Neural cell (in vitro differentiated cells): Measurements from ENCODE around the gene ZNF23. TPM values are rescaled to one million over a fixed set of nuclear protein-coding genes. Genes with fewer than 3 reads are reported as not detected.
A peak's percentile ranks its signal among the peaks of the same experiment; 100 is the strongest.

Experiments
- H2AFZ ChIP-seq: fragments of 200-600, 300-800 bp; sonication (generic), shearing (Covaris generic); 2 replicates; pipeline ENCODE4 v1.6.0; 2014; ENCODE audit warnings: low read depth, mild to moderate bottlenecking, antibody characterized with exemption, low read length, moderate library complexity
- H3F3A ChIP-seq: fragments of 200-600 bp; shearing (Covaris generic); 2 replicates; pipeline ENCODE4 v1.6.1; 2016; ENCODE audit warnings: mild to moderate bottlenecking, moderate library complexity, mixed read lengths, antibody characterized with exemption, low read length; ENCODE audit not compliant: insufficient read depth, poor library complexity, severe bottlenecking
- H3K27ac ChIP-seq: fragments of 200-600, 300-800 bp; sonication (generic), shearing (Covaris generic); 2 replicates; pipeline ENCODE4 v1.5.1; 2014; ENCODE audit warnings: mild to moderate bottlenecking, low read length, moderate library complexity
- H3K27me3 ChIP-seq: fragments of 300-800, 200-600 bp; sonication (generic), shearing (Covaris generic); 2 replicates; pipeline ENCODE4 v1.6.0; 2014; ENCODE audit warnings: mild to moderate bottlenecking, low read depth, low read length, moderate library complexity; ENCODE audit not compliant: insufficient read depth
- H3K36me3 ChIP-seq: fragments of 300-800, 200-600 bp; sonication (generic), shearing (Covaris generic); 2 replicates; pipeline ENCODE4 v1.5.1; 2014; ENCODE audit warnings: mild to moderate bottlenecking, antibody characterized with exemption, low read length, moderate library complexity; ENCODE audit not compliant: insufficient read depth
- H3K4me2 ChIP-seq: fragments of 300-800, 200-600 bp; sonication (generic), shearing (Covaris generic); 2 replicates; pipeline ENCODE4 v1.6.0; 2014; ENCODE audit warnings: mild to moderate bottlenecking, low read length
- H3K4me3 ChIP-seq: fragments of 300-800, 200-600 bp; sonication (generic), shearing (Covaris generic); 2 replicates; pipeline ENCODE4 v1.5.1; 2014; ENCODE audit warnings: mild to moderate bottlenecking, low read length, moderate library complexity
- H3K79me2 ChIP-seq: fragments of 200-600 bp; shearing (Covaris generic); replicated peaks from 2 replicates; pipeline ENCODE4 v1.6.0; 2014; ENCODE audit warnings: mild to moderate bottlenecking, low read length, moderate library complexity; ENCODE audit not compliant: insufficient read depth
- H3K9ac ChIP-seq: fragments of 300-800, 200-600 bp; sonication (generic), shearing (Covaris generic); 2 replicates; pipeline ENCODE4 v1.6.1; 2016; ENCODE audit warnings: mild to moderate bottlenecking, low read length, mixed read lengths
- H3K9me2 ChIP-seq: fragments of 200-600 bp; shearing (Covaris generic); 2 replicates; pipeline ENCODE4 v1.6.1; 2016; ENCODE audit warnings: mild to moderate bottlenecking, low read length, mixed read lengths; ENCODE audit not compliant: insufficient read depth
- H3K9me3 ChIP-seq: fragments of 200-600, 300-800 bp; sonication (generic), shearing (Covaris generic); 2 replicates; pipeline ENCODE4 v1.6.1; 2016; ENCODE audit warnings: mild to moderate bottlenecking, mixed run types, low read length, moderate library complexity, mixed read lengths
- H4K20me1 ChIP-seq: fragments of 200-600 bp; shearing (Covaris generic); 2 replicates; pipeline ENCODE4 v1.6.1; 2016; ENCODE audit warnings: mild to moderate bottlenecking, mixed run types; ENCODE audit not compliant: insufficient read depth
- EP300 ChIP-seq: fragments of 450-650 bp; conservative IDR thresholded peaks from 2 replicates; pipeline ENCODE4 v1.6.1; 2014; ENCODE audit warnings: antibody characterized with exemption, mild to moderate bottlenecking, moderate library complexity; ENCODE audit not compliant: poor library complexity, severe bottlenecking
- EZH2 ChIP-seq: fragments of 200-600, 300-800 bp; shearing (Covaris generic), sonication (generic); IDR thresholded peaks from 2 replicates; pipeline ENCODE4 v1.6.1; 2014; ENCODE audit warnings: antibody characterized with exemption, low read length, borderline replicate concordance, mild to moderate bottlenecking; ENCODE audit not compliant: insufficient read depth, poor library complexity, severe bottlenecking
- MXI1 ChIP-seq: fragments of 450-650 bp; conservative IDR thresholded peaks from 2 replicates; pipeline ENCODE4 v1.6.1; 2014; ENCODE audit warnings: antibody characterized with exemption, mild to moderate bottlenecking; ENCODE audit not compliant: poor library complexity, severe bottlenecking
- POLR2AphosphoS5 ChIP-seq: IDR thresholded peaks from 2 replicates; pipeline ENCODE4 v1.6.1; 2012
- RAD21 ChIP-seq: fragments of 450-650 bp; conservative IDR thresholded peaks from 2 replicates; pipeline ENCODE4 v1.6.1; 2014; ENCODE audit warnings: antibody characterized with exemption, mild to moderate bottlenecking, moderate library complexity
- REST ChIP-seq: IDR thresholded peaks from 2 replicates; pipeline ENCODE4 v1.6.1; 2012; ENCODE audit warnings: borderline replicate concordance
- SMC3 ChIP-seq: fragments of 450-650 bp; conservative IDR thresholded peaks from 2 replicates; pipeline ENCODE4 v1.6.1; 2014; ENCODE audit warnings: antibody characterized with exemption, mild to moderate bottlenecking, moderate library complexity; ENCODE audit not compliant: poor library complexity
- TAF1 ChIP-seq: IDR thresholded peaks from 2 replicates; pipeline ENCODE4 v1.6.1; 2012; ENCODE audit warnings: low read depth
- polyA plus RNA-seq: library from polyadenylated mRNA; depleted of rRNA; stranded (reverse); fragments of >200 nt; gene quantifications from 2 replicates; pipeline ENCODE4 v1.2.3, GENCODE V29; 2014
- TF ChIP-seq, protein P1 (sequence below): fragments of 450-650 bp; IDR thresholded peaks from 2 replicates; pipeline ENCODE4 v1.5.1; 2014; ENCODE audit warnings: antibody characterized with exemption, mild to moderate bottlenecking, moderate library complexity; ENCODE audit not compliant: poor library complexity, severe bottlenecking

ZNF23 gene
- polyA plus RNA-seq, 1 donor from 2014 or later: 40.4 TPM

GRCh38 chr16:71490361-71490760 is 28.3 kb upstream of the ZNF23 start:
- no peaks in the 10 kb centered on the region for H3K9me2 ChIP-seq
- H2AFZ ChIP-seq: no peak overlapping the region
- no peaks in the 10 kb centered on the region for H3K27me3 ChIP-seq
- no peaks in the 10 kb centered on the region for H3K36me3 ChIP-seq
- H3F3A ChIP-seq: no peaks in the 10 kb centered on the region
- no peak overlapping the region for H3K4me2 ChIP-seq
- no peak overlapping the region for H3K27ac ChIP-seq
- no peak overlapping the region for H3K4me3 ChIP-seq
- H4K20me1 ChIP-seq: no peaks in the 10 kb centered on the region
- H3K9ac ChIP-seq: no peak overlapping the region
- no peaks in the 10 kb centered on the region for H3K79me2 ChIP-seq
- H3K9me3 ChIP-seq: no peaks in the 10 kb centered on the region
- TF ChIP-seq RAD21 (no peak), EP300 (no peak), EZH2 (no peak), MXI1 (no peak), SMC3 (no peak)

- Histone ChIP-seq H3K36me3 (no peaks in the 10 kb centered on the region), H3K9me2 (no peaks in the 10 kb centered on the region), H3K9ac (no peak within 1 kb of the TSS), H3F3A (no peaks in the 10 kb centered on the region), H4K20me1 (no peaks in the 10 kb centered on the region), H2AFZ (no peak within 1 kb of the TSS), H3K79me2 (no peaks in the 10 kb centered on the region), H3K27me3 (no peaks in the 10 kb centered on the region), H3K9me3 (no peaks in the 10 kb centered on the region), H3K27ac (no peak within 1 kb of the TSS), H3K4me2 (no peak within 1 kb of the TSS), H3K4me3 (no peak within 1 kb of the TSS)
- TF ChIP-seq MXI1: no peak
Observed at GRCh38 chr16:71489122-71489521, 27.1 kb upstream of the ZNF23 start, which contains the start of gene ZNF19. TSS of gene ZNF19 (minus strand) at chr16:71489324. CDS start at chr16:71482114, 7,210 bp downstream.

DNA sequence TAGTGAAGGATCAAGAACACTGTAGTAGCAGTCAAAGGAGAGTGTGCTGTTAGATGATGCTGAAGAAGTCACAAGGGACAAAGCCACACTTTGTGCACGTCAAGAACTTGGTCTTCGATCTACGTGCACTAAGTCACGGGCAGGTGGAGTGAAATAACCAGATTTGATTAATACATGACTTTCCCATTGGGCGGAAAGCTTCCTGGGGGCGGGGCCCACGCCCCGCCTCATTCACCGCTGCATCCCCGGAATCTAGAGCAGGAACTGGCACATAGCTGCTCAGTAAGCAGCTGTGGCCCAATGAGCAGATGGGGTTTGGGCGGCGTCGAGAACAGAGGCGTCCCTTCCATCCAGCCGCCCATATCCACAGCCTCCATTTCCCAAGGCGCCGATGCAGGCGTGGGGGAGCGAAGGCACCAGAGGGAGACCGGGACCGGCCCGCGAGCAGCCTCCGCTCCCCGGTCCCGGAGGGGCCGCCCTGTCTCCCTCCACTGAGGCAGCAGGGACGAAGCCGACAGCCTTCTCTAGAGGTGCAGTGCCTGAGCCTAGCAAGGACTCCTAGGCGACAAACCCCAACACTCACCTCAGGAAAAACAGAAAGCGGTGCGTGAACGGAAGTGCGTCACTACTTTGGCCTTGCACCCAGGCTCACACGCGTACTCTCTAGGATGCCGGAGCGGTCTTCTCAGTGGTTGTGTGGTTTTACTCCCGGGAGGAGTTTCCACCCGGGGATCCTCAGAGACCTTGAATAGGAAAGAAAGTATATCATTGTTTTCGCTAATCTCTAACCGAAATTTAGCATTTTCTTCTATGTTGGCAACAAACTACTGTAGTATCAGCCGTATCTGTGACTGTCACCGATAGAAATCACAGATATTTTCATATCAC is 22.2 kb upstream of the ZNF23 start:
- no peaks in the 10 kb centered on the region for H4K20me1 ChIP-seq
- peak overlapping the region; percentile 96 for H3K27ac ChIP-seq
- no peaks in the 10 kb centered on the region for H3F3A ChIP-seq
- H3K27me3 ChIP-seq: no peaks in the 10 kb centered on the region
- H3K4me2 ChIP-seq: peak overlapping the region; percentile 90
- H3K79me2 ChIP-seq: no peaks in the 10 kb centered on the region
- H3K9me2 ChIP-seq: no peaks in the 10 kb centered on the region
- no peaks in the 10 kb centered on the region for H3K36me3 ChIP-seq
- TF ChIP-seq REST: peak; percentile 90
- peak; percentile 87 for TF ChIP-seq MXI1
- TF ChIP-seq EZH2: no peak
- peak; percentile 98 for TF ChIP-seq POLR2AphosphoS5
- TF ChIP-seq, protein P1, sequence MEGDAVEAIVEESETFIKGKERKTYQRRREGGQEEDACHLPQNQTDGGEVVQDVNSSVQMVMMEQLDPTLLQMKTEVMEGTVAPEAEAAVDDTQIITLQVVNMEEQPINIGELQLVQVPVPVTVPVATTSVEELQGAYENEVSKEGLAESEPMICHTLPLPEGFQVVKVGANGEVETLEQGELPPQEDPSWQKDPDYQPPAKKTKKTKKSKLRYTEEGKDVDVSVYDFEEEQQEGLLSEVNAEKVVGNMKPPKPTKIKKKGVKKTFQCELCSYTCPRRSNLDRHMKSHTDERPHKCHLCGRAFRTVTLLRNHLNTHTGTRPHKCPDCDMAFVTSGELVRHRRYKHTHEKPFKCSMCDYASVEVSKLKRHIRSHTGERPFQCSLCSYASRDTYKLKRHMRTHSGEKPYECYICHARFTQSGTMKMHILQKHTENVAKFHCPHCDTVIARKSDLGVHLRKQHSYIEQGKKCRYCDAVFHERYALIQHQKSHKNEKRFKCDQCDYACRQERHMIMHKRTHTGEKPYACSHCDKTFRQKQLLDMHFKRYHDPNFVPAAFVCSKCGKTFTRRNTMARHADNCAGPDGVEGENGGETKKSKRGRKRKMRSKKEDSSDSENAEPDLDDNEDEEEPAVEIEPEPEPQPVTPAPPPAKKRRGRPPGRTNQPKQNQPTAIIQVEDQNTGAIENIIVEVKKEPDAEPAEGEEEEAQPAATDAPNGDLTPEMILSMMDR: peak; percentile 28
- peak; percentile 90 for TF ChIP-seq TAF1
- peak; percentile 54 for TF ChIP-seq SMC3
- peak; percentile 79 for TF ChIP-seq EP300
- TF ChIP-seq RAD21: no peak
- peak overlapping the region; percentile 78 for H3K4me3 ChIP-seq
- no peaks in the 10 kb centered on the region for H3K9me3 ChIP-seq
- H2AFZ ChIP-seq: peak overlapping the region; percentile 94
- peak overlapping the region; percentile 96 for H3K9ac ChIP-seq
